Measurements from ENCODE around the gene HHATL. TPM values are rescaled to one million over a fixed set of nuclear protein-coding genes. Genes with fewer than 3 reads are reported as not detected.

HHATL gene
- total RNA-seq, 1 donor from 2014 or later: 51.8 TPM

DNA sequence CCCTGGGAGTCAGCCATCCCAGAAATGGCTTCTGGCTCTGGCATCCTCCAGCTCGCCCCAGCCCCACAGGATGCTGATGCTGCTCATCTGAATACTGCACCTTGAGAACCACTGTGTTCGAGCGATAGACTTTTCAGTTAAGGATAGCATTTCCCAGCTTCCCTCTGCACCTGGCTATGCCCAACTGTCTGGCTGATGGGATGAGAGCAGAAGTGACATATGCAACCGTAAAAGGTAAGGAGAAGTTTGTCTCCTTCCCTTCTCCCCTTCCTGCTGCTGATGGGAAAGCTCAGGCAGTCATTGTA is 9.7 kb upstream of the HHATL start:
- DNase-seq: no peak

DNA sequence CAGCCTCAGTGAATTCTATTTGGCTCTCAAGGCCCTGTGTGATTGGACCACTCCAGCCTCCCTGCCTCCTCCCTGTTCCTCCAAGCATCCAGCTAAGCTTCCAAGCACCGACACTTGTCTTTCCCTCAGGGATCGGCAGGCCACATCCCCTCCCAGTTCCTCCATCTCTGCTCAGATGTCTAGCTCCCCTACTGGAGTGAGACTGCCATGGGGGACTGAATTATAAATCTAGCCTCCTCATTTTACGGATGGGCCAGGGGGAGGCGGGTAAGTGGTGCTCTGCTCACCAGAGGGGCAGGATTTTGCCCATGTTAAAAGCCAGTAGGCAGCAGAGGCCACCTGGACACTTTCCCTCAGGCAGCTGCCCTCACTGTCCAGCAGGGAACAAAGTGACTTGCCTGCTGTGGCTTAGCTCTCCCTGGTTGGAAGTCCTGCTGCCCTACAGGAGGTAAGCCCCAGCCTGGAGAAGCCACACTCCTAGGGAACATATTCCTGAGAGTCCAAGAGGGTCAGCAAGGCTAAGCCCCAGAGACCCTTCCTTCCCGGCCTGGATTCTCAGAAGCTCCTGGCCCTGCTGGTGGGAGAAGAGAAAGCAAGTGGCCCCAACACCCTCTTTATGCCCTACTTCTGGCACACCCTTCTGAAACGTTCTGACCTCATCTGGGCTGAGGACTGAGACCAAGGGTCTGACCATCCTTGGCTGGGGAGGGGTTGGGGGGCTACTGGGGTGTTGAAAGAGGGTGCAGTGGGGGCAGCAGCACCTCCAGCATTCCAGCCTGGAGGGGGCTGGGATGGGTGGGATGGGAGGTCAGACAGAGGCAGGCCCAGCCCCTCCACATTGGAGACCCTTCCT is 9.1 kb upstream of the HHATL start:
- no peak for DNase-seq

DNA sequence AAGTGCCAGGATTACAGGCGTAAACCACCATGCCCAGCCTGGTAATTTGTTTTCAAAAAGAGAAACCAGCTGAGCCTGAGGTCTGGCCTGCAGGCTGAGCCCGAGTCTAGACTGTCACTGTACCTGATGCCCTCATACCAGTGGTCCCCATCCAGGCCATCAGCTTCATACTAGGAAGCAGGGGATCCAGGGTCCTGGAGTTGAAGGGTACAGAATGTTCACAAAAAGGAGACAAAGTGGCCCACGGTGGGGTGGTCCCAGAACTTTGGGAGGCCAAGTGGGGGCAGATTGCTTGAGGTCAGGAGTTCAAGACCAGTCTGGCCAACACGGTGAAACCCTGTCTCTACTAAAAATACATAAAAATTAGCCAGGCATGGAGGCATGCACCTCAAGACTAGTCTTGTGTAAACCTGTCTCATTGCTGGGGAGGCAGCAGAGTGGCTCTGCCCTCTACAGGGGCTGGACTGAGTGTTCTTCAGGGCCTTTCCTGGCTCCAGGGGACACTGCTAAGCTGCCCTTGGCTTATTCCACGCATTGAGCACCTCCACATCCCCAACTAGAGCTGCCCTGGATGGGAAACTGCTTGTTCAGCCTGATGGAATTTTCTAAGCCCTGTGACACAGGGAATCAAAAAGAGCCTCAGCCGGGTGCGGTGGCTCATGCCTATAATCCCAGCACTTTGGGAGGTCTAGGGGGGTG is 7.9 kb upstream of the HHATL start:
- no peak for DNase-seq

DNA sequence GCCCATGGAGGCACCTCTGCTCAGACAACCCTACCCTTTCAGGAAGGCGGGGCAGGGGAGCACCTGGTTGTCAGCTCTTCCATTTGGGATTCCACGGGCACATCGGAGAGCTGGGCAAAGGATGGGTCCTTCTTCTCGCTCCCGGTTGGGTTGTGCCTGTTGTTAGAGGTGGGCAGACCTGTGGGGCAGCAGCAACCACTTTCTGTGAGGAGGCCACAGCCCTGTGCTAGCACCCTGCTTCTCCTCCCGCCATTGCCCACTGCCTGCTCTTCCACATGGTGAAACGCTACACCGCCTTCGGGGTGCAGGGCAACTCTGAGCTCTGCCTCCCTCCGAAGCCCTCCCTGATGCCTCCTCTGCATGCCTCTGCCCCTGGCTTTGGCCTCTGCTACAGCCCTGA is 7.0 kb upstream of the HHATL start:
- DNase-seq: no peak

DNA sequence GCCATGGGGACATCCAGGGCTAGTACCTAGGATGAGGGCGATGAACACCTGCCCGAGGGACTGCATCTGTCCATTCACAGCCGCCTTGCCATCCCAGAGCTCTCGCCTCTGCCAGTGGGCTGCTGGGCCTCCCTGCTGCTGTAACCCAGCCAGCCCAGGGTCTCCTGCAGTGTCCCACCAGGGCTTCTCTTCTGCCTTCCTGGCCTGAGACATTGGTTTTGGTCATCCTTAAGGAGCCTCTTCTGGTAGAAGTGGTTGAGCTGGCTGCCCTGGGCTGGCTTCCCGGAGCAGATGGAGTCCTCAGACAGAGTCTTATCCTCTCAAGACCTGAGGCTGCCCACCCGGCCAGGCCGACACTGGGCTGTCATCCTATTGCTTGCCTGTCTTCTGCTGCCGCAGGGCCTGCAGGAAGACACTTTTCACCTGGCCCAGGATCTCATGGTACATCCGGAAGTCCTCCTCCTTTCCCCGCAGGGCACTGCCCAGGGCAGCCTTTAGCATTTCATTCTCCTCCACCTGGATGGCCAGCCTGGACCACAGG is 6.1 kb upstream of the HHATL start:
- DNase-seq: no peak

DNA sequence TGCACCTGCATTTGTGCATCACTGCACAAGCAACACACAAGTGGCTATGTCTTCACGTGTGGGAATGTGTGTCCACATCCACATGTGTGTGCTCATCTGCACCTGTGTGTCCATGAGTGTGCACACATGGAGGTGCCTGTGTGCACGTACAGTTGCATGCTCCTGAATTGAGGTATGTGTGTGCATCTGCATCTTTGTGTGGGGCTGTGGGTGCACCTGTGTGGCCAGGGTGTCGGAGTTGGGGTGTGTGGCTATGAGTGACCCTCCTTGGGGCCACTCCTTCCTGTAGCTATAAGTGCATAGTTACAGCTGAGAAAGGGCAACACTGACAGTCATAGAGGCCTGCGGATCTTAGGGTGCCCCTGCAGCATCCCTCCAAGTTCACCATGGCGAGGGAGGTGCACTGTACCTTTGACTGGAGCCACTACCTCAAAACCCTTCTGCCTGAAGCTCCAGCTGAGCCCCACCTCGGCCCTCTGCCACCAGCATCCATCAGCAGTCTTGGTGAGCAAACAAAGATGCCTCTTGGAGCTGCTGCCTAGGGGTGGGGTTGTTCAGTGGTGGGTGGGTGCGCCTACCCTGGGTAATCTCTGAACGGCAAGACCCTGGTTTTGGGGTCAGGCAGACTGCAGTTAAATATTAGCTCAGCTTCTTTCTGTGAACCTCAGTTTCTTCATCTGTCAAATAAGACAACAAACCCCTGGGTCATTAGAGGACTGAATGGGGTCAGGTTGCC is 5.2 kb upstream of the HHATL start:
- DNase-seq: no peak

DNA sequence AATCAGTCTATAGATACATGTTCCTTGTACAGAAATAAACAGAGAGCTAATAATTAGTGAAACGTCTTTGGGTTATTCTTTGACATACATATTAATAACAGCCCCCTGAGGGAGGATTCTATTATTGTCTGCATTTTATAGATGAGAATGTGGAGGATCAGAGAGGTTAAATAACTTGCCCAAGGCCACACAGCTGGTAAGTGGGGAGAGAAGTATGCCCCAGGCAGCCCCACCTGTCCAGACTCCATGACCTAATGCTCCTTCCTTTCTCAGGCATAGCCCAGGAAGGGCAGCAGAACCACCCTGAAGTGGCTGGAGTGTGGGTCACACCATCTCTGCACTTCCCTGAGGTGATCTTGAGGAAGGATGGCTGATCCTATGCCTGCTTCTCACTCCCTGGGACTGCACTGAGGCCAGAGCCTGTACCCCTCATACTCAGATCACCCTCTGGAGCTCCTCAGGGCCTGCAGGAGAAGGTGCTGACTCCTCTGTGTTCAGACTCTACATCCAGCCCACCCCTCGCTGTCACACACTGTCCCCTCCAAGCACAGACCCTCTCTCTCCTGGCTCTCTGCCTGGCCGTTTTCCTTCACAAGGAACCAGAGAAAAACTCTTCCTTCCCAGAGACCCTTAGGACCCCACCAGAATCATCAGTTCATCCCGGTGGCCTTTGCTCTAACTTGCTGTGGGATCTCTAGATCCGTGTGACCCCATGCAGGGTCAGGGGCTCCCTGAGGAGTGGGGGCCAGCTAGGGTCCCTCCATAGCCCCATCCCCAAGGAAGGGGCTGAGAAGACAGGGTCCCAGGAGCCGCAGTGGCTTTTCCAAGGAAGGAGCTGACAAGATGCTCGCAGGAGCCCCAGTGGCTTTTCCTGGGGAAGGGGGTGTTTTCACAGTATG is 4.4 kb upstream of the HHATL start:
- DNase-seq: no peak

DNA sequence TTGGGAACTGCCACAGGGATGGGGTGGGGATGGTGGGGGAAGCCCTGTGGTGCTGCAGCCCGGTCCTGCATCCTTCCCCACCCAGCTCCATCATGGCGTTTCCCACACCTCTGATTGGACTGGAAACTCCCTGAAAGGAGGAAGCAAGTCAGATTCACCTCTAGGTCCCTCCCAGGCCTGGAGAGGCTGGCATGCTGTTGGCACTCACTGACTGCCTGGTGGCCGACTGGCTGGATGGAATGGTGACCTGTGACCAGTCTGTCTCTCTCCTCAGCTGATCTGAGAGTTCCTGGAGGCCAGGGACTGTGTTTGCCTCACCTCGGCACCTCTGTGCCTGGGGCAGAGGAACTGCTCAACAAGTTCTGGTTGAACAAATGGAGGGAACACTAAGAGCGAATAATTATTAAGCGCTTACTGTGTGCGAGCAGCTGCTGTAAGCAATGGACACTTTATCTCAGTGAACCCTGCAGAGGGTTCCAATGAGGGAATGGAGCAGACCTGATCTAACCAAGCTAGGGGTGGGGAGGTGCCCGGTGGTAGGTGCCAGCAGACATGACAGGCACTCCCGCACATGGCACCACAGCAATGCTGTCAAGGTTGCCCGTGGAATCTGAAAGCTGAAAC is 3.5 kb upstream of the HHATL start:
- no peak for DNase-seq

DNA sequence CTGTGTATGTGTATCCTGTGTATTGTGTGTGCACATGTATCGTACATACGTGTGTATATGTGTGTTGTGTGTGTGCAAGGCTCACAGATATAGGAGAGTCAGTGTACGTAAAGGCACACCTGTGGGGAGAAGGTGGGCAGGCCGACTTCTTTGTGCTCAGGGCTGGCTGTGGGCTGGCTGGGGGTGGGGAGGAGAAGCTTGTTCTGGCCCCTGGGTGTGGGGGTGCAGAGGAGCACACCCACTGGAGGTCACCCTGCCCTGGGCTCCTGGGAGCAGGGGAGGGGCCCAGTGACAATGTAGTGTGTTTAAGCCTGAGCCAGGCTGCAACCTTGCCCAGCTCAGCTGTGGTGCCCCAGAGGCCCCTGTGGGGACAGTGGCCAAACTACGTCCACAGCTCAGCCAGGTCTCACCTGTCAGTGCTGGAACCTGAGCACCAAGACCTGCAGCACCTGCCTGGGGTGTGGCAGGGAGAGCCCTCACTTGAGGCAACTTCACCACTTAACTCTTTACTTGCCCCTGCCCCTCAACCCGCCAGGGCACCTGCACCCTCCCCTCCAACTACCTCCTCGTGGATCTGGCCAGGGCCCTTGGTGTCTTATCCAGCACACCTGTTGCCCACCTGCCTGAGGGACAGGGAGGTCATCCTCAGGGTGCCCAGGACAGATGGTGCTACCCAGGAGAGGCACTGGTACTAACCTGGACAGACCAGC is 2.6 kb upstream of the HHATL start:
- no peak for DNase-seq

DNA sequence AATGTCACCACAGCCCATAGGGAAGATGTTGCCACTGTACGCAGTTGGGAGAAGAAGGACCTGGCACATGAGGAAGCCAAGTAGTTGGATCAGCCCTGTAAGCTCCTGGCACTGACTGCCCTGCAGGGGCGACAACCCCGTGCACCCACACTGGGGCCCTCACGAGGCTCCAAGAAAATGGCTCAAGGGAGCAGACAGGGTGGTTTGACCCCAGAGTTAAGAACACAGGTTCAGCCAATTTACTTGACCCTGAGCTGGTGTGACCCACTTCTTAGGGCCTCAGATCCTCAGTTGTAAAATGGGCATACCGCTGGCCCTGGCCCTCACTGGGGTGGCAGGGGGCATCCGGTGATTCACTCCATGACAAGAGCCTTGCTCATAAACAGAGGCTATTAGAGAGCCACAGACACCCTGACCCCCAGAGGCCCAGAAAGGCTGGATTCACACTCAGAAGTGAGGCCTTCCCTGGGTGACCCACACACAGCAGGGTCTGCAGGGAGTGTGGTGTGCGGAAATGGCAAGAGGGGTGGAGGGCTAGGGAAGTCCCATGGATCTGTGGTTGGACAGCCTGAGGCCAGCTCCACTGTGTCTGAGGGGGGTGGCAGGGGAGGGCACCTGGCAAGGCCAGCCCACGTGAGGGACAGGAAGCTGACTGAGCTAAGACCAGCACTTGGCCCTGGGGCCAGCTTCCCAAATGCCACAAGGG is 1.7 kb upstream of the HHATL start:
- no peak for DNase-seq

DNA sequence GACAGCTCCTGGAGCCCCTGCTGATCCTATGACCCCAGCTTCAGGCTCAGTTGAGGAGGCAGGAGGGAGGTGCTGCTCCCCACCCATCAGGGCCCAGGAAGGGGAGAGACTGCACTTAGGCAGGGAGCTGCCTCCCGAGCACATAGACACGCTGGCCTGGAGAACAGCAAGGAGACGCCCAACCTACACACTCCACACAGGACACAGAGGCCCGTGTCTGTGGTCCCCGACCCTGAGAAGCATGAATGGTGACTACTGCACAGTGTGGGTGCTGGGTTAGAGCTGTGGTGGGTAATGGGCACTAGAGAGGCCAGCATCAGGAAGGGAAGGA is 1.1 kb upstream of the HHATL start:
- DNase-seq: no peak

DNA sequence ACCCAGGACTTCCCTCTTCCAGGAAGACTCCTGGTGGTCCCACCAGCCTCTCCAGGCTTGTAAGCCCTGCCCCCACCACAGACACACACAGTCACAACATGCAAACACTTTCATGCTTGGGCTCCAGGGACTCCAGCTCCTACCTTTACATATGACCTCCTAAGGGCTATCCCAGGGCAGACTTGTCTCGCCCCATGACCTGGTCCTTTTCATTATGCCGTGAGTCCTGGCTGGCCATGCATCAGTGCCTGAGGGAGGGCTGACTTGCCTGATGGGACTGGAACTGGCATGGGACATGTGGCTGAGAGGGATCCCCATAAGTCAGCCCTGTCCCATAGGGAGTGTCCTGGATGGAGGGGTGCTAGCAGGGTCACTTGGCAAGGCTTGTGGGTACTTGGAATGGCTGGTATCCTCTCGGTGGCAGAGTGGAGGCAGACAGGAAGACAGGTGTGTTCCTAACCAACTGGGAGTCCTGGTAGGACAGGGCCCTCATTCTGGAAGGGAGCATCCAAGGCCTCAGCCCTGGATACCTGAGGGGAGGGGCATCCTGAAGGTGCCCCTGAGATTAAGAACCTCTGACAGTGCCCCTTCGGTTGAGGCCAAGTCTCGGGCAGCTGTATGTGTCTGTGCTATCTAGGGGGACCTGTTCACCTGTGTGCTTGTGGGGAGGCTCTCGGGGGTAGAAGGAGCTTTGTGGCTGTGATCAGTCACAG is 540 bp upstream of the HHATL start:
- DNase-seq: no peak

DNA sequence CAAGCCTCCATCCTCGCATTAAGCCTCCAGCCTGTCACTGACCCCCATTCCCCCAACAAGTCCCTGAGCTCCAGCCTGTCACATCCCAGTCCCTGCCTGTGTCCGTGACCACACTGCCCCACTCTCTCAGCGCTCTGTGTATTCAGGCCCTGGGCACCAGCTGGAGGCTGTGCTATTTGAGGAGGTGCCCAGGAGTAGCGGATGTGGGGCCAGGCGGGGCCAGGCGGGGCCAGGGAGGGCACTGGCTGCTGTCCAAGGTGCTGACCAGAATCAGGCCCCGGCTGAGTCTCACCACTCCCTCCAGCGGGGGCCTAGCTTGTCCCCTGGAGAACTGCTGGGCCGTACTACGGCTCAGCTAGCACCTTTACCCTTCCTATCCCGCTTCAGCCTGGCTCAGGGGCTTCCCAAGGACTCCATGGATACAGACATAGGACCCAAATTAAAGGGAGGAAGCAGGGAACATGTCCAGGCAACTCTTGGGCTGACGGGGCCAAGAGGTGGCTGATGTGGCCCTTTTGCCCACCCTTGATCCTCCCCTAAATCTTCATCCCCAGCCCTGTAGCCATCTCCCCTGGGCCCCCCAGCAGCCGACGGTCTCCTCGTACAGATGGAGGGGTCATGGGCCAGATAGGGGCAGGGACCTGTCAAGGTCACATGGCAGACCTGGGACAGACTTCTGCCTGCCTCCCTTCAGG is 1.1 kb downstream of the HHATL start:
- DNase-seq: peak; percentile 89

DNA sequence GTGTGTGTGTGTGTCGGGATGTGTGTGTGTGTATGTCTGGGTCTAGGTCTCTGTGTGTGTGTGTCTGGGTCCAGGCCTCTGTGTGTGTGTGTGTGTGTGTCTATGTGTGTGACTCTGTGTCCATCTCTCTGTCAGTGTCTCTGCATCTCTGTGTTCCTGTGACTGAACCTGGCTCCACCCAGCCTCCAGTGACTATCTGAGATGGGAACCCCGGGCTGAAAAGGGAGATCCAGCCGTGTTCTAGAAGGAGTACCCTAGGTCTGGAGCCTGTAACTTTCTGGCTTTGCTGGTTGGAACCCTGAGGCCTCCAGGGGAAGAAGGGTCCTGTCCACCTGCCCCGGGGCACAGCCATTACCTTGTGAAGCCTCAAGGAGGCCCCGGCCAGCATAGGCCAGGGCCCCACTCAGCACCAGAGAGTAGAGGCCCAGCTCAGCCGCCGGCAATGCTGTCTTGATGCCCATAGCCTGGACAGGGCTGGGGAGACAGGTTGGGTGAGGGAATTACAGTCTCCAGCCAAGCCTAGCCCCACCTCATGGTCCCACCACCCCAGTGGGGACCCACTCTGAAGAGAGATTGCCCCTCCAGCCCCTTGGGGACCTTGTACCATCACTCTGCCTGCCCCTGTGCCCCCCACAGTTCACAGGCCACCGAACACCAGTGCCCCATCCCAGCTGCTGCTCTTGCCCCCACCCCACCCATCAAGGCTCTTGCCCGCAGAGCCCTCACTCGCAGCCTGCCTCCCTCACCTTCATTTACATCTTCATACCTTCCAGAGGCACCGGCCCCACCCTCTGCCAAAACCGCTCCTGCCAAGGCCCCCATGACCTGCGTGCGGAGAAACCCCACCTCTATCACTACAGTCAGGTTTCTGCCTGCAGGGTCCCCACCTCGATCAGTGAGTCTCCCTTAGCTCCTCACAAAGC is 2.0 kb downstream of the HHATL start:
- DNase-seq: no peak

DNA sequence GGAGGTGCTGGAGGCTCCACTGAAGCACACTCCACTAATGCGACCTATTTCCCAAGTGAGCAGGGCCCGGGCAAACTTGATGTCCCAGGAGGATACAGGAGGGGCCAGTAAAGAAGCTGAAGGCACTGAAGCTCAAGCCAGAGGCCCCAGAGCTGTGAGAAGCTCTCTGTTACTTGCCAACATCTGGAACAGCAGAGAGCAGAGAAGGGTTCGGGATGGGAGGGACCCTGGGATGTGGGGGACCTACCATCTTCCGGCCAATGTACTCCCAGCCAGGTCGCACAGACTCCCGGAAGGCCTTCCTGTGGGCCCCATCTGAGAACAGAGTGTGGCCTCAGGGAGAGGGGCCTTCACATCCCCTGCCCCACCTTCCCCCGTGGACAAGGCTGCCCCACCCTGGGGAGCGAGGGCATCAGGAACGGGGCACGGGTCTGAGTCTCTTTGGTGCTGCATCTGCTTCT is 3.1 kb downstream of the HHATL start:
- DNase-seq: no peak

DNA sequence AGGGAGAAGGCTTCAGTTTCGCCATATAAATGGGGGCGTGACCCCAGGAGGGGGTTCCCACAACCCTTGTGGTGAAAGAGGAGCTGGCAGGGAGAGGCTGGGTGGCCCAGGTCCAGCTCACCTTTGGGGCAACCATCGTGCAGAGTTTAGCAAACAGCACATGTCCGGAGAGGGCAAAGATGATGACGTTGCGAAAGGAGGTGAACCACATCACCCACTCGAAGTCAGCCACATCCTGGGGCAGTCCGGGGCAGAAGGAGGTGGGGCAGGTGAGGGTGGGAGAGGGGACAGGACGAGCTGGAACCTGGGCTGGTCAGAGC is 3.7 kb downstream of the HHATL start:
- no peak for DNase-seq

DNA sequence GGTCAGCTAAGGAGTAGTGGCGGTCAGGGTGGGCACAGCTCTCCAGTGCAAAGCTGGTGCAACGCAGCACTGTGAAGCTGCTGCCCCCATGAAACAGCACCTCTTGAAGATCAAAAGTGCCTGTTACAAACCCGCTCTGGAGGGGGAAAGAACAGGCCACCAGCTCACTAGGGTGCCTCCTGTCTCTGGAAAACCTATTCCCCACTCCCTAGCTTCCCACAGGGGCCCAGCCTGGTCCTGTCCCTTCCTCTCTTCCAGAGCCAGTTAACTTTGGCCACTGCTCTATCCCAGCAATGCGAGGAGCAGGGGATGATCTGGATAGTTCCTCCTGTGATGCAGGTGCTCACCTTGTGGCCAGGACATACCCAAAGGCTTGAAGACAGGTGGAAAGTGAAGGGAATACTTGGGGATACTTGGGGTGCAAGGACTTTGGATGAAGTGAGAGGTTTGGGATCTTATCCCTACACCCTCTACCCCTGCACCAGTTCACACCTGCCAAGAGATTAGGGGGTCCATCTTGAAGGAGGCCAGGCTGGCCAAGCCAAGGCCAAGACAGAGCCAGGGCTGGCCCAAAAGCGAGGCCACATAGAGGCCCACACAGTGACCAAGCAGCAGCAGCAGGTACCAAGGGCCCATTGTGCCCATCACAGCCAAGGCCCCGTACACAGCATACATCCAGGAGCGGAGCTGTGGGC is 4.2 kb downstream of the HHATL start:
- DNase-seq: no peak

Data from tongue (tissue), 2 donors.